Anterior cingulate cortex (tissue), 58 donors: Measurements from ENCODE around the gene TCF12.

Source experiments
- DNase-seq, 58 donors: peaks; one replicate each; lab custom pipeline; 2025; lab: John Stamatoyannopoulos, UW

The TCF12 gene

DNA sequence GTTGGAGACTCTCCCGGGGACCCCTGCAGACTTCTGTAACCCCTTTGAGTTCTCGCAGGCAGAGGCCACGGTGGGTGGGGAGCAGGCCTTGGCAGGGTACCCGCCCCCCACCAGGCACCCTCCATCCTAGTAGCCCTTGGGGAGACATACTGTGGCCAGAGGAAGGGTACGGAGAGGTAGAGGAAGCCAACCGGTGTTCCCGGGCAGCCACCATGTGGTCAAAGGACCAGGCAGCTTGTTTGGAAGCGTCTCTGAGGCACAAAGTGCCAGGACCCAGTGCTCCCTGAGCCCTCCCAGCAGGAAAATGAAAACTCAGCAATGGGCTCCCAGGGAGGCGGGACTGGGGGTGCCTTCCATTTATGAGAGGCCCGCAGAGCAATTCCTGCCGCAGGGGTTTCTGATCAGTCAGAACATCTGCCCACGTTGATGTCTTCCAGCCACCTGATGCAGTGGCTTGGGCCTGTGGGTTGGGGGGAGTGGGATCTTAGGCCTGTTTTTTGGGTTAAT, 404.9 kb downstream of the TCF12 start:
- no peak for DNase-seq

DNA sequence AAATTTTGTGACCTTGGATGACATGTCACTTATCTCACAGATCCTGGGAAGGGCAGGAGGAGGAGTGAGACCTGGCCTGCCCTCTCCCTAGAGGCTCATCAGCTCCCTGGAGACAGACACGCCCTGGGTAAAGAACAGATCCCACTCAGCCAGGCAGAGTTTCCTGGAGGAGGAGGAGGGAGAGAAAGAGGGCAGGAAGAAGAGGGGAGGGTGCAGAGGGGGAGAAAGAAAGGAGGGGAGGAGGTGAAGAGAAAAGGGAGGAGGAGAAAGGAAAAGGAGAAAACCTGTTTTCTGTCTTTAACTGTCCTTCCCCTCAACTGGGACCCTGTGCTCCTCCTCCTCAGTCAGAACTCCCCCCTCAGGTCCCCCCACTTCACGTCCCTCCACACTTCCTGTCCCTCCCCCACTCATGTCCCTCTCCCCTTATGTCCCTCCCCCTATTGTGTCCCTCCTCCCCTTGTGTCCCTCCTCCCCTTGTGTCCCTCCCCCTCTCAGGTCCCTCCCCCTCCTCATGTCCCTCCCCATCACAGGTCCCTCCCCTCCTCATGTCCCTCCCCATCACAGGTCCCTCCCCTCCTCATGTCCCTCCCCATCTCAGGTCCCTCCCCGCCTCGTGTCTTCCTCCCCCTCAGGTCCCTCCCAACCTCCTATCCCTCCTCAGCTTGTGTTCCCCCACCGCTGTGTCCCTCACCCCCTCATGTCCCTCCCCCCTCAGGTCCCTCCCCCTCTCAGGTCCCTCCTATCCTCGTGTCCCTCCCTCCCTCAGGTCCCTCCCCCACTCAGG, 405.6 kb downstream of the TCF12 start:
- DNase-seq, result peak in 1 of 58 donors; percentile 22

- DNase-seq, result no peak
Observed at GRCh38 chr15:57324590-57324890, 406.1 kb downstream of the TCF12 start.

DNA sequence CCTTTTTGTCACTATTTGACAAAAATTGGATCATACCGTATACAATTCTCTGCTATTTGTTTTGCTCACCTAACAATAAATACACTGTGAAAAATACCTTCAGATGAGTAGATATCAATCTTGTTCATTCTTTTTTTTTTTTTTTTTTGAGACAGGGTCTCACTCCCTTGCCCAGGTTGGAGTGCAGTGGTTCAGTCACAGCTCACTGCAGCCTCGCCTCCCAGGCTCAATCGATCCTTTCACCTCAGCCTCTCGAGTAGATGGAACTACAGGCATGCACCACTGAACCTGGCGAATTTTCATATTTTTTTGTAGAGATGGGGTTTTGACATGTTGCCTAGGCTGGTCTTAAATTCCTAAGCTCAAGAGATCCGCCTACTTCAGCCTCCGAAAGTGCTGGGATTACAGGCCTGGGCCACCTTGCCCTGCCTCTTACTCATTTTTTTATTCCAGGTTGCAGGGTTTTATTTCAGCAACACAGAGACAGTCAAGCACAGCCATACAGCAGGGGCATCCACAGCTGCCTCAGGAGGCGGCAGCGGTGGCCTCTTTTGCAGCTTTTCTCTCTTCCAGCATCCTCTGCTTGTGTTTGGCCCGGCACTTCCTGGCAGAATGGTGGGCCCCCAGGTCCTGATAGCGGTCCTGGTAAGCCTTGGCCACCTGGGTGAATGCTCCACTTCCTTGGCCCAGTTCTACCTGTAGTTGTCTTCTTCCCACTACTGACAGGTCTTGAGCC, 406.7 kb downstream of the TCF12 start:
- DNase-seq, result no peak

DNA sequence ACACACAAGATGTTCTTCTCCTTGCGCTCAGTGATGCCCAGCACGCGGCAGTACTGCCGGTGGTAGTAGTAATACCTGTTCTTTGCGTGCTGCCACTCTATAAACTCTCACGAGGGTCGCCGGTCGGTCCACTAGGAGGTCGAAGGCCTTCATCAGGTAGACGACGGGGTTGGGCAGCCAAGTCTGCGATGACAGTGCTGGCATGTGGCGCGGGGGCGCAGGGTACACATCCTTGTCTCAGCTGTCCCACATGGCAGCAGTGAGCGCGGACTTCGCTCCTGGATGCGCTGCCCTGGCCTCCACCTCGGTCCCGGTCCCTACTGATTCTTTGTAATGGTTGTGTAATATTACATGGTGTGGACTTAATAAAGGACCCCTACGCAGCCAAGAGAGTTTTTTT, 407.8 kb downstream of the TCF12 start:
- no peak for DNase-seq

DNA sequence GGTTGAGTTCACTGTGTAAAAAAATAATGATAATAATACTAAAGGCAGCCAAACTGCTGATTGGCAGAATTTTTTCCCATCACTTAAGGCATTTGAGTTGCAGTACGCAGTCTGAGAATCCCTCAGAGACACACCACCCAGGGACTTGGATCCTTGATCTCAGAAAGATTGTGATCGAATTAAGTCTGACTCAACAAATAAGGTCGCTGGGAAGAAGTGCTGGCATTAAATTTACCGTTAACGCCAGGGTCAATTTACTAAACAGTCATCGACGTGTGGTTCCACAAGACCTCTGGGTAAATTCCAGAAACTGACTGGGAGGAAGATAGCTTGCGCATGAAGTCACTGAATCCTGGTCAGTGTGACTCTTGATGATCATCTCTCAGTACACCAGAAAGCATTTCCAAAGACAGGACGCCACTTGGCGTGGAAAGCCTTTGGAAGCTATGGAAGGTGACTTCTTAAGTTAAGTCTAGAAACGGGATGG, 409.6 kb downstream of the TCF12 start:
- no peak for DNase-seq

GRCh38 chr15:57328479-57328878, 410.0 kb downstream of the TCF12 start:
- DNase-seq, result no peak

- DNase-seq, result no peak
Observed at GRCh38 chr15:57328897-57329296, 410.5 kb downstream of the TCF12 start.

- no peak for DNase-seq
Observed at GRCh38 chr15:57329582-57330367, 411.3 kb downstream of the TCF12 start.

DNA sequence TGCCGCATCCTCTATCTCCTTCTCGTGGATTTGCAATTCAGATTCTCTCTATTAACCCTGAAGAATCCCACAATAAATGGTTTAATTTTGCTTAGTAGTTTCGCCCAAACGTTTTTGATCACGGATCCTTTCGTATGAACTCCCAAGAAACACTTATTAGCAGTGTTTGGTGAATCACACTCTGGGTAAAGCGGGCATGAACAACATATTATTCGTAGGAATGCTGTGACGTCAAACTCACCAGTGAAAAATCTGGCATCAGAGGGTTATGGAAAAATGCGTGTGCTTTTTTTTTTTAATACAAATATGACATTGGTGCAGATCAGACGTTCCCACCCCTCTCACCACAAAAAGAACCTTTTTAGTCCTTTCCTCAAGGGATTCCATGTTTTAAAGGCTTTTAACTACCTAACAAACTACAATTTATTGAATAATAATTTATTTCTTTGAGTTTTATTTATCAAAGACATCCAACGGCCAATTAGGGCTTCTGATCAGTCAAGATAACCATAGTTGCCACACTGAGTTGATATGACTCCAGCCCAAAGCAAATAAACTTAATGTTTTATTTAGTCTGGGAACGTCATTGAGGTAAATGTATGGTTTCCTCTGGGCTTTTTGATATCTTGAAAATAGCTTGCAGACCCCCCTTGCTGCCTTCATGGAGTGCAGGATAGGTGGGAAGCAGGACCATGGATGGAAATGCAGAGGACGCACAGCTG, 412.3 kb downstream of the TCF12 start:
- DNase-seq, result no peak

GRCh38 chr15:57332326-57332725, 413.9 kb downstream of the TCF12 start:
- DNase-seq, result no peak

- no peak for DNase-seq
Observed at GRCh38 chr15:57333487-57333886, 415.0 kb downstream of the TCF12 start.

DNA sequence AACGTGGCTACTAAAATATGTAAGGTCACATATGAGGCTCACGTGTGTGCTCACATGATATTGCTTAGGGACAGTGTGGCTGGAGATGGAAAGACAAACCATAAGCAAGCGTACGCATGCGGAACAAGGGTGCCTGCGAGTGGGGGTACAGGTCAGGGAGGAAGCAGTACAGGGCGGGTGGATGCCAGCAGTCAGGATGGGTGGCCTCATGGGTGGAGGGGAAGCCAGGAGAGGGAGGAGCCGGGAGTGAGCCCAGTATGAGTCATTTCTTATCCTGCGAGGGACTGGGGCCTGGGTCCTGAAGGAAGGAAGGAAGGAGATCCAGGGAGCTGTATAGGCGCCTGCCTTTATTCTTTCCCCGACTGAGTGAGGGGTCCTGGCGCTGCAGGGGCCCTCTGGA, 415.8 kb downstream of the TCF12 start:
- DNase-seq, result no peak

DNA sequence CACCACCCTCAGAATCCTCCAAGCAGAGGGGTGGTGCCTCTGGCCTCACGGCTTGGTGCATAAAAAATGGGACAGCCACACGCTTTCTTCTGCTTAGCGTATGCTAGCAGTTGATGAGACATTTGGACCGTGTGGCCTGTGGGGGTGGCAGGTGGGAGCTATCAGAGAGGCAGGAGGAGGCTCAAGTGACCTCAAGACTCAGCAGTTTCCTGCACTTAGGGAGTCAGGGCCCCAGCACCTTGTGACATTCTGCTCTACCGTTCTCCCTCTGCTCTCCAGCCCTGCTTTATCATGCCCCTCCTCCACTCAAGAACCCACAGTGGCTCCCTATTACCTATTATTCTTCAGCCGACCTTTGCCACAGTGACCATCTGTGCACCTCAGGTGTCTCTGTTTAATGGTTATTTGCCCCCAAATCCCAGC, 416.9 kb downstream of the TCF12 start:
- no peak for DNase-seq

DNA sequence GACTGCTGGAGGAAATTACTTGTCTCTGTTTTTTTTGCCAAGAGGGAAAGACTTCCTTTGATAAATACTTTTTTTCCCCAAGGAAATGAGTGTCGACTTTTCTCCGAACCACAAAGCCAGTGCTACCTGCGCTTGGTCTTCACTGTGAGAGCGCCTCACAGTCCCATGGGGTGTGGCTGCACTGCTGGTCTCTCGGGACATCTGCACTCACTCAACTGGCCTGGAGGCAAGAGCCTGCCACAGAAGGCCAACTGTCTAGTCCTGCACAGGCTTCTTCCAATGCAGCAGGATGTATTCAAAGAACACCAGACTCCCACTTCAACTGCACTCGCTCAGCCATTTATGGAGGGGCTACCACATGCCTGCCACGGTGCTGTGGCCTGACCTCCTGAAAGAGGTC, 417.3 kb downstream of the TCF12 start:
- no peak for DNase-seq

- no peak for DNase-seq
Observed at GRCh38 chr15:57337868-57338411, 419.5 kb downstream of the TCF12 start.

- DNase-seq, result no peak
Observed at GRCh38 chr15:57339321-57339720, 420.9 kb downstream of the TCF12 start.
